Sigmoid colon (tissue), 7 donors: ENCODE results near the gene CLGN. TPM values are rescaled to one million over a fixed set of nuclear protein-coding genes. Genes with fewer than 3 reads are reported as not detected.
"Not testable (repeated sequence)": the region's sequence is repeated elsewhere in the genome, so short reads cannot be mapped to it uniquely, and the experiment has no call there.

Experiments used
- DNase-seq: peaks from one replicate; pipeline ENCODE4 v3.0.0-alpha.2; 2019
- H3K27ac ChIP-seq, 4 donors: fragments of 200-600 bp; sonication (generic); one replicate each; pipeline ENCODE4 v1.5.1; 2016 to 2019; ENCODE audit warnings: mild to moderate bottlenecking in 1 of 4
- H3K27me3 ChIP-seq, 3 donors: fragments of 200-600 bp; sonication (generic); one replicate each; pipeline ENCODE4 v1.5.1; 2019; ENCODE audit warnings: mild to moderate bottlenecking in 1 of 3
- H3K36me3 ChIP-seq, 4 donors: fragments of 200-600 bp; sonication (generic); one replicate each; pipeline ENCODE4 v1.5.1; 2016 to 2019
- H3K4me1 ChIP-seq, 4 donors: fragments of 200-600 bp; sonication (generic); one replicate each; pipeline ENCODE4 v1.5.1; 2017 to 2019
- H3K4me3 ChIP-seq, 4 donors: fragments of 200-600 bp; sonication (generic); one replicate each; pipeline ENCODE4 v1.5.1; 2017 to 2019; ENCODE audit warnings: mild to moderate bottlenecking in 2 of 4, moderate library complexity in 1 of 4
- H3K9me3 ChIP-seq, 4 donors: fragments of 200-600 bp in 3 of 4; sonication (generic) in 3 of 4; one replicate each; pipeline versions ENCODE4 v1.5.1 to v1.6.1; 2013 to 2019
- EP300 ChIP-seq, 4 donors: sonication (generic); formaldehyde crosslinking; IDR thresholded peaks; one replicate each; pipeline ENCODE4 v1.6.1; 2017; ENCODE audit warnings: antibody characterized with exemption in 4 of 4
- POLR2A ChIP-seq, 2 donors: fragments of 450-650 bp; IDR thresholded peaks; one replicate each; pipeline ENCODE4 v1.6.1; 2016; ENCODE audit warnings: antibody characterized with exemption in 2 of 2, mild to moderate bottlenecking in 2 of 2, moderate library complexity in 2 of 2
- POLR2AphosphoS5 ChIP-seq, 4 donors: sonication (generic); formaldehyde crosslinking; IDR thresholded peaks; one replicate each; pipeline ENCODE4 v1.6.1; 2017; ENCODE audit warnings: antibody characterized with exemption in 4 of 4
- WGBS, 2 donors: extraction: QIAGEN DNeasy Blood & Tissue Kit; methylation state at CpG; one replicate each; pipeline ENCODE4 v1.1.7; 2013; 5-methylcytosine and 5-hydroxymethylcytosine counted together
- intact Hi-C: fragments of 100-400 bp; cut with DNase I; formaldehyde crosslinking; loops from one replicate; pipeline ENCODE4 v1.15.1; 2023
- polyA plus RNA-seq, 3 donors: library from polyadenylated mRNA; stranded (reverse); fragments of 200-250 nt; gene quantifications; one replicate each; pipeline ENCODE4 v1.2.3, GENCODE V29; 2013
- total RNA-seq, 4 donors: library from RNA; depleted of rRNA; stranded (reverse); fragments of >200 nt; gene quantifications; one replicate each; pipeline ENCODE4 v1.1.0, GENCODE V29; 2016
- TF ChIP-seq, protein P1 (sequence below), 4 experiments: fragments of 450-650 bp in 3 of 4; fragments of 200-600 bp in 1 of 4; IDR thresholded peaks; one replicate each; pipeline ENCODE4 v1.5.1; 2016 to 2019; ENCODE audit warnings: antibody characterized with exemption in 4 of 4, mild to moderate bottlenecking in 3 of 4, moderate library complexity in 2 of 4
- donor health status: healthy with polysubstance abuse.
- donor health status: Bipolar disorder and iron deficiency.
- donor health status: healthy.

The CLGN gene
- total and polyA plus RNA-seq, 7 donors, result under 0.01 to 14.0 (median 2.9) TPM

DNA sequence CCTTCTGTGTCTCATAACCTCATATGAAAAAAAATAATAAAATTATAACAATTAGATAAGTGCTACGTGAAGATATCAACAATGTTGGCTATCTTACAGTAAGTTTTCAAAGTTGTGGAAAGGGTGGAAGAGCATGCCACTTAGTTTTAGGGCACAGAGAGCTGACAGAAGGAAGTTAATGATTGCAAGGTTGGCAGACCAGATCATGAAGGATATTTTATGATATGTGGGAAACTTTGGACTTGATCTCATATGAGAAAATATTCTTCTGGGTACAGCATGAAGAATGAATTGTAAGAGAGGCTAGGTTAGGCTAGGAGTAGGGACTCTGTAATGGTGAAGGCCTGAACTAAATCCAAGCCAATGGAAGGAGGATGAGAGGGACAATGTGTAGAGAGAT lies 36.2 kb upstream of the CLGN start:
- intact Hi-C loops, result no loop called here
- Histone ChIP-seq H3K27ac (no peak overlapping the region), H3K36me3 (no peaks in the 10 kb centered on the region), H3K4me3 (no peak overlapping the region), H3K4me1 (no peaks in the 10 kb centered on the region), H3K27me3 (no peaks in the 10 kb centered on the region), H3K9me3 (no peaks in the 10 kb centered on the region)
- WGBS, 2 donors, result 13 to 66% methylated on average over 1 of the region's 1 CpG
- DNase-seq, result no peak
- TF ChIP-seq, protein P1, sequence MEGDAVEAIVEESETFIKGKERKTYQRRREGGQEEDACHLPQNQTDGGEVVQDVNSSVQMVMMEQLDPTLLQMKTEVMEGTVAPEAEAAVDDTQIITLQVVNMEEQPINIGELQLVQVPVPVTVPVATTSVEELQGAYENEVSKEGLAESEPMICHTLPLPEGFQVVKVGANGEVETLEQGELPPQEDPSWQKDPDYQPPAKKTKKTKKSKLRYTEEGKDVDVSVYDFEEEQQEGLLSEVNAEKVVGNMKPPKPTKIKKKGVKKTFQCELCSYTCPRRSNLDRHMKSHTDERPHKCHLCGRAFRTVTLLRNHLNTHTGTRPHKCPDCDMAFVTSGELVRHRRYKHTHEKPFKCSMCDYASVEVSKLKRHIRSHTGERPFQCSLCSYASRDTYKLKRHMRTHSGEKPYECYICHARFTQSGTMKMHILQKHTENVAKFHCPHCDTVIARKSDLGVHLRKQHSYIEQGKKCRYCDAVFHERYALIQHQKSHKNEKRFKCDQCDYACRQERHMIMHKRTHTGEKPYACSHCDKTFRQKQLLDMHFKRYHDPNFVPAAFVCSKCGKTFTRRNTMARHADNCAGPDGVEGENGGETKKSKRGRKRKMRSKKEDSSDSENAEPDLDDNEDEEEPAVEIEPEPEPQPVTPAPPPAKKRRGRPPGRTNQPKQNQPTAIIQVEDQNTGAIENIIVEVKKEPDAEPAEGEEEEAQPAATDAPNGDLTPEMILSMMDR (IDR thresholded peaks at IDR 0.05), result no peak
- TF ChIP-seq POLR2AphosphoS5 (IDR thresholded peaks at IDR 0.05) (no peak), EP300 (IDR thresholded peaks at IDR 0.05) (no peak), POLR2A (IDR thresholded peaks at IDR 0.05) (no peak)

DNA sequence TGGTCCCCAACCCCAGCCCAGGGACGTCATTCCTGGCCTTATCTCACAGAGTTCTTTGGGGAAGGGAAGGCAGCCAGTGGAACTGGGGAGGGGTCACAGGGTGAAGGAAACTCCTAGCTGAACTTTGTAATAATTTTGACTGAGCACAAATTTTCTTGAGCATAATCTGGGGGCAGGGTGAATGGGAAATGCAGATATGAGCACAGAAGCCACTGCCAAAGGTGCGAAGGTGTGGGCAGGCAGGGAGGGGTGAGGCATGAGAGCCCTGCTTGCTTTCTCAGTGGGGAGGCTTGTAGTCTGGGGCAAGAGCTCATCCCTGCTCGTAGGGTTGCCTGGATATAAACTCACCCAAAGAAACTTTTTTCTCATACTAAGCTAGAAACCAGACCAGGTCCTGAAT lies 35.7 kb upstream of the CLGN start:
- no peak overlapping the region for H3K27ac ChIP-seq
- H3K4me1 ChIP-seq, result no peaks in the 10 kb centered on the region
- no peaks in the 10 kb centered on the region for H3K9me3 ChIP-seq
- H3K36me3 ChIP-seq, result no peaks in the 10 kb centered on the region
- no peak for TF ChIP-seq POLR2A (IDR thresholded peaks at IDR 0.05)
- TF ChIP-seq EP300 (IDR thresholded peaks at IDR 0.05), result no peak
- TF ChIP-seq, protein P1 (IDR thresholded peaks at IDR 0.05), result no peak
- no peak for TF ChIP-seq POLR2AphosphoS5 (IDR thresholded peaks at IDR 0.05)
- no peak overlapping the region for H3K4me3 ChIP-seq
- H3K27me3 ChIP-seq, result no peaks in the 10 kb centered on the region
- WGBS, 2 donors, result 14 to 64% methylated on average over 3 of the region's 3 CpGs
- intact Hi-C loops, result no loop called here
- no peak for DNase-seq

DNA sequence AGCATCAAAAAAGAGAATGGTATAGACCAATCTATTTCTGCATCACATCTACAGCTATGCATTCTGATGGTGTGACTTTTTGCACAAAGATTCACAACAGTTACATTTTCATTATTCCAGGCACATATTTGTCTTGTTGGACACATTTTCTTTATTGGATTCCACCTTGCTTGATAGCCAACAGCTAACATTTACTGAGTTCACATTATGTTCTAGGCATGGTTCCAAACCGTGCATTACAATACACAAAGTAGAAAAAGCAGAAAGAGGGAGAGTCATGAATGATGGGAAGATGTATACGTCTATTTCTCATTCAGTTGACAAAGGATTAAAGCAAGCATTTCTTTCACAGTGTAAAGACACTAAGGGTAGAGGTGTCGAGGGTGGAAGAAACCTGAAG lies 22.9 kb upstream of the CLGN start:
- intact Hi-C loops, result no loop called here
- peak in 1 of 4 donors; percentile 46 for TF ChIP-seq POLR2AphosphoS5 (IDR thresholded peaks at IDR 0.05)
- TF ChIP-seq, protein P1 (IDR thresholded peaks at IDR 0.05), result no peak
- DNase-seq, result no peak
- peaks cover 0 to 11% (median 3%) of the 10 kb centered on the region in 4 donors for H3K4me1 ChIP-seq
- H3K27ac ChIP-seq, result no peak overlapping the region
- WGBS, 2 donors, result 20 to 67% methylated on average over 3 of the region's 3 CpGs
- no peaks in the 10 kb centered on the region for H3K27me3 ChIP-seq
- no peak overlapping the region for H3K4me3 ChIP-seq
- no peaks in the 10 kb centered on the region for H3K36me3 ChIP-seq
- no peaks in the 10 kb centered on the region for H3K9me3 ChIP-seq

DNA sequence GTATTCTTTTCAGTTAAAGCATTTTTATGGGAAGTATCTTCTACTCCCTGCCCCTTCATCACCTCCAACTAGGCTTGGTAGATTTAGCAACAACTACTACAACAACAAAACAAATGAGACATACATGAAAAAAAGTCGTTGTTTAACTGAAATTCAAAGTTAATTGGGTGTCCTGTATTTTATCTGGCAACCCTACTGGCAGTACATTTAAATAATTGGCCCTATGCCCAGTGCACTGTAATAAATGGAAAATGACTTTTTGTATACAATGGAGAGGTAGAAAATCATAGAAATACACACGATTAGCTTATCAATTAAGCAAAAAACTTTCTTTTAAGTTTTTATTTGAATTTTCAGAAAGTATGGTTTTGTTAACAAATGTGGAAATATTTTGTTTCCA lies 21.4 kb upstream of the CLGN start:
- H3K36me3 ChIP-seq, result no peaks in the 10 kb centered on the region
- no peak overlapping the region for H3K27ac ChIP-seq
- no peak overlapping the region for H3K4me3 ChIP-seq
- no peaks in the 10 kb centered on the region for H3K27me3 ChIP-seq
- H3K9me3 ChIP-seq, result no peaks in the 10 kb centered on the region
- peak in 1 of 4 donors; percentile 5 for TF ChIP-seq POLR2AphosphoS5 (IDR thresholded peaks at IDR 0.05)
- no peak for TF ChIP-seq POLR2A (IDR thresholded peaks at IDR 0.05)
- intact Hi-C loops, result no loop called here
- whole genome bisulfite sequencing, 2 donors, result 11 to 51% methylated on average over 2 of the region's 2 CpGs
- DNase-seq, result no peak
- peaks cover 0 to 11% (median 3%) of the 10 kb centered on the region in 4 donors for H3K4me1 ChIP-seq

DNA sequence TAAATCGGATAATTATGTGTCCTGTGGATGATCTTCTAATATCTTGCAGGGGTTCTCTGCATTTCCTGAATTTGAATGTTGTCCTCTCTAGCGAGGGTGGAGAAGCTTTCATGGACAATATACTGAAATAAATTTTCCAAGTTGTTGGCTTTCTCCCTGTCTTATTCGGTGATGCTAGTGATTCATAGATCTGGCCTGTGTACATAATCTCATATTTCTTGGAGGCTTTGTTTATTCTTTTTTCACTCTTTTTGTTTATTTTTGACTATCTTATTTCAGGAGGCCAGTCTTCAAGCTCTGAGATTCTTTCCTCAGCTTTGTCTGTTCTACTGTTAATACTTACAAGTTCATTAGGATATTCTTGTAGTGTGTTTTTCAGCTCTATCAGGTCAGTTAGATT lies 20.7 kb upstream of the CLGN start:
- Histone ChIP-seq H3K27ac (no peak overlapping the region), H3K9me3 (no peaks in the 10 kb centered on the region), H3K4me3 (no peak overlapping the region), H3K4me1 (peaks cover 0 to 11% (median 3%) of the 10 kb centered on the region in 4 donors), H3K36me3 (no peaks in the 10 kb centered on the region), H3K27me3 (no peaks in the 10 kb centered on the region)
- intact Hi-C loops, result no loop called here
- TF ChIP-seq, protein P1 (IDR thresholded peaks at IDR 0.05), result no peak
- TF ChIP-seq POLR2A (IDR thresholded peaks at IDR 0.05) (no peak), EP300 (IDR thresholded peaks at IDR 0.05) (no peak)
- 54 to 72% methylated on average over 3 of the region's 3 CpGs for WGBS, 2 donors
- DNase-seq, result no peak

DNA sequence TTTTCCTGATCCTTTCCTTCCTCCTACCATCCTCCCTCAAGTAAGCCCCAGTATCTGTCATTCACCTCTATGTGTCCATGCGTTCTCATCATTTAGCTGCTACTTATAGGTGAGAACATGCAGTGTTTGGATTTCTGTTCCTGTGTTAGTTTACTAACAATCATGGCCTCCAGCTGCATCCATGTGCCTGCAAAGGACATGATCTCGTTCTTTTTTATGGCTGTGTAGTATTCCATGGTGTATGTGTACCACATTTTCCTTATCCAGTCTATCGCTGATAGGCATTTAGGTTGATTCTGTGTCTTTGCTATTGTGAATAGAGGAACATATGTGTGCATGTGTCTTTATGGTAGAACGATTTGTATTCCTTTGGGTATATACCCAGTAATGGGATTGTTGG lies 16.9 kb upstream of the CLGN start:
- H3K4me3 ChIP-seq, intact Hi-C loops, H3K4me1 ChIP-seq, H3K36me3 ChIP-seq, H3K27ac ChIP-seq, H3K27me3 ChIP-seq, H3K9me3 ChIP-seq, DNase-seq: not testable (repeated sequence)
- 85 to 91% methylated on average over 4 of the region's 4 CpGs for WGBS, 2 donors
